ENCODE data around the gene RPP30.

DNA sequence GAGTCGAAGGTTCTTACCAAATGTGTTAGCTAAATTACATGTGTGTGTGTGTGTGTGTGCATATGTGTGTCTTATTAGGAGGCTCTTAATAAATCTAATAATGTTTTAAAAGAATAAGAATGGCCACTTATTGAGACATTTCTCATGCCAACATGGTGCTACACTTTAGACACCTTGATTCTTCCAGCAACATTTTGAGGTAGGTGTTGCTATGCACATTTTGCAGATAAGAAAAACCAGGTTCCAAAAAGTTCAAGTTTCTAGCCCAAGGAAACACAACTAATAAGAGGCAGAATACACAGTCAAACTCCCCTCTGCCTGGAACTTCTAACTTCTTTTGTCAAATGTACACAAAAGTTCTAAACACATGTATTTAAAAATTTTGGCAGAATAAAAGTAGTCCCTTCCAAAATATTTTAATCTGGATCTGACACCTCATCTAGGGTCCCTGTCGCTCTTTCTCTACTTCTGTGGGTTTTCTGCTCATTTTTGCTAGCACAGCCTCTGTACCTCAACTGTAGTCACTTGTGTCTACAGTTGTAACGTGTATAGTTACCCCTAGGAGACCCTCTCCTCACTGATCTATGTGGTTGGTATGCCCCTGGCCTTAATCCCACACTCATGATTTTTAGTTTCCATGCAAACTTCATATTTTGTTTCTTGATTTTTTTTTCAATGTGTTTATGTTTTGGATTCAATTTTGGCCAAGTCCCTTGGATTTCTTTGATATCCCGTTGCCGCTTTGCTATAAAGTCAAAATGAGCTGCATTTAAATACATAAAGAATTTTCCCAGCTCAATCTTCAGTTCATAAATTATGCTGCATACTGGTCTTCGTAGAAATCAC is 44.8 kb downstream of the RPP30 start:
- TF ChIP-seq, protein P1, sequence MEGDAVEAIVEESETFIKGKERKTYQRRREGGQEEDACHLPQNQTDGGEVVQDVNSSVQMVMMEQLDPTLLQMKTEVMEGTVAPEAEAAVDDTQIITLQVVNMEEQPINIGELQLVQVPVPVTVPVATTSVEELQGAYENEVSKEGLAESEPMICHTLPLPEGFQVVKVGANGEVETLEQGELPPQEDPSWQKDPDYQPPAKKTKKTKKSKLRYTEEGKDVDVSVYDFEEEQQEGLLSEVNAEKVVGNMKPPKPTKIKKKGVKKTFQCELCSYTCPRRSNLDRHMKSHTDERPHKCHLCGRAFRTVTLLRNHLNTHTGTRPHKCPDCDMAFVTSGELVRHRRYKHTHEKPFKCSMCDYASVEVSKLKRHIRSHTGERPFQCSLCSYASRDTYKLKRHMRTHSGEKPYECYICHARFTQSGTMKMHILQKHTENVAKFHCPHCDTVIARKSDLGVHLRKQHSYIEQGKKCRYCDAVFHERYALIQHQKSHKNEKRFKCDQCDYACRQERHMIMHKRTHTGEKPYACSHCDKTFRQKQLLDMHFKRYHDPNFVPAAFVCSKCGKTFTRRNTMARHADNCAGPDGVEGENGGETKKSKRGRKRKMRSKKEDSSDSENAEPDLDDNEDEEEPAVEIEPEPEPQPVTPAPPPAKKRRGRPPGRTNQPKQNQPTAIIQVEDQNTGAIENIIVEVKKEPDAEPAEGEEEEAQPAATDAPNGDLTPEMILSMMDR (IDR thresholded peaks at IDR 0.05): no peak
- no peak for TF ChIP-seq POLR2A (IDR thresholded peaks at IDR 0.05; ENCODE audit: low read depth)
- no peak for TF ChIP-seq POLR2AphosphoS5 (IDR thresholded peaks at IDR 0.05)

Data from esophagus muscularis mucosa (tissue), 3 donors.